Fibroblast of villous mesenchyme (primary cell): ENCODE results near the gene PLEKHB1. TPM values are rescaled to one million over a fixed set of nuclear protein-coding genes. Genes with fewer than 3 reads are reported as not detected.
"Not testable (repeated sequence)": the region's sequence is repeated elsewhere in the genome, so short reads cannot be mapped to it uniquely, and the experiment has no call there.

Experiments used
- DNase-seq: peaks from one replicate; pipeline ENCODE4 v3.0.0-alpha.2; 2010; ENCODE audit warnings: low read depth
- H3K4me3 ChIP-seq: 2 replicates; pipeline ENCODE4 v1.5.1; 2011; ENCODE audit warnings: low read depth, mild to moderate bottlenecking, low read length
- CTCF ChIP-seq: IDR thresholded peaks from 2 replicates; pipeline ENCODE4 v1.5.1; 2012; ENCODE audit warnings: low read depth, mild to moderate bottlenecking, low read length; ENCODE audit not compliant: insufficient read depth
- total RNA-seq: library from RNA; depleted of rRNA; stranded (reverse); fragments of >200 nt; gene quantifications from 2 replicates; pipeline ENCODE4 v1.2.3, GENCODE V29; 2012

PLEKHB1 gene
- total RNA-seq, 1 donor: under 0.01 TPM

GRCh38 chr11:73667891-73668290 is 21.5 kb downstream of the PLEKHB1 start:
- TF ChIP-seq CTCF: no peak
- H3K4me3 ChIP-seq: no peak overlapping the region
- DNase-seq: no peak

GRCh38 chr11:73670808-73671207 is 24.4 kb downstream of the PLEKHB1 start:
- no peak for DNase-seq
- TF ChIP-seq CTCF: no peak
- no peak overlapping the region for H3K4me3 ChIP-seq

- no peak overlapping the region for H3K4me3 ChIP-seq
- TF ChIP-seq CTCF: no peak
- peak; percentile 28 for DNase-seq
Observed at GRCh38 chr11:73671701-73672100, 25.3 kb downstream of the PLEKHB1 start.

GRCh38 chr11:73676552-73676951 is 30.2 kb downstream of the PLEKHB1 start:
- not testable (repeated sequence) for H3K4me3 ChIP-seq, DNase-seq

GRCh38 chr11:73680687-73681086 is 34.3 kb downstream of the PLEKHB1 start:
- TF ChIP-seq CTCF: no peak
- no peak overlapping the region for H3K4me3 ChIP-seq
- DNase-seq: peak; percentile 42

GRCh38 chr11:73693899-73694525 is 47.6 kb downstream of the PLEKHB1 start:
- no peak for DNase-seq
- TF ChIP-seq CTCF: no peak
- no peak overlapping the region for H3K4me3 ChIP-seq

GRCh38 chr11:73705053-73705452 is 58.7 kb downstream of the PLEKHB1 start:
- DNase-seq: no peak
- H3K4me3 ChIP-seq: no peak overlapping the region
- TF ChIP-seq CTCF: no peak
